GM20431 (cell line): ENCODE measurements around the gene SLC35A4.
"Not testable (repeated sequence)": the region's sequence is repeated elsewhere in the genome, so short reads cannot be mapped to it uniquely, and the experiment has no call there.

Experiments
- in situ Hi-C: fragments of 300-500 bp; cut with MseI, MboI; formaldehyde crosslinking; loops from one replicate; pipeline ENCODE4 v1.15.0; 2020; ENCODE audit warnings: low sequenced_read_pairs; ENCODE audit not compliant: unreplicated experiment

Gene SLC35A4

DNA sequence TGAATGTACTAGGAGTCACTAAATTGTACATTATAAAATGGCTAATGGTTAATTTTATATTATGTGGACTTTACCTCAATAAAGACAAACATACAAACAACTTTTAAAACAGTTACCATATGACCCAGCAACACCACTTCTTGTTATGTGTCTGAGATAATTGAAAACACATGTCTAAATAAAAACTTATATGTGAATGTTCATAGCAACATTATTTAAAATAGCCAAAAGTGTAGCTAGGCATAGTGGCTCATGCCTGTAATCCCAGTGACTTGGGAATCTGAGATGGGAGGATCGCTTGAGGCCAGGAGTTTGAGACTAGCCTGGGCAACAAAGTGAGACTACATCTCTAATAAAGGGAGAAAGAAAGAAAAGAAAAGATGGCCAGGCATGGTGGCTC lies 22.9 kb downstream of the SLC35A4 start:
- in situ Hi-C loops = no loop called here

- in situ Hi-C loops = no loop called here
These were observed 23.9 kb downstream of the SLC35A4 start for GRCh38 chr5:140588311-140589070.

GRCh38 chr5:140590861-140591260 lies 26.2 kb downstream of the SLC35A4 start:
- in situ Hi-C loops = no loop called here

- in situ Hi-C loops = no loop called here
These were observed 27.2 kb downstream of the SLC35A4 start for GRCh38 chr5:140591747-140592372.

DNA sequence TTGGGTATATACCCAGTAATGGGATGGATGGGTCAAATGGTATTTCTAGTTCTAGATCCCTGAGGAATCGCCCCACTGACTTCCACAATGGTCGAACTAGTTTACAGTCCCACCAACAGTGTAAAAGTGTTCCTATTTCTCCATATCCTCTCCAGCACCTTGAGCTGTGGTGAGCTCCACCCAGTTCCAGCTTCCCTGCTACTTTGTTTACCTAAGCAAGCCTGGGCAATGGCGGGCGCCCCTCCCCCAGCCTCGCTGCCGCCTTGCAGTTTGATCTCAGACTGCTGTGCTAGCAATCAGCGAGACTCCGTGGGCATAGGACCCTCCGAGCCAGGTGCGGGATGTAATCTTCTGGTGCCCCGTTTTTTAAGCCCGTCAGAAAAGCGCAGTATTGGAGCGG lies 28.4 kb downstream of the SLC35A4 start:
- in situ Hi-C loops = not testable (repeated sequence)

- in situ Hi-C loops = no loop called here
These were observed 29.5 kb downstream of the SLC35A4 start for GRCh38 chr5:140594169-140594568.

DNA sequence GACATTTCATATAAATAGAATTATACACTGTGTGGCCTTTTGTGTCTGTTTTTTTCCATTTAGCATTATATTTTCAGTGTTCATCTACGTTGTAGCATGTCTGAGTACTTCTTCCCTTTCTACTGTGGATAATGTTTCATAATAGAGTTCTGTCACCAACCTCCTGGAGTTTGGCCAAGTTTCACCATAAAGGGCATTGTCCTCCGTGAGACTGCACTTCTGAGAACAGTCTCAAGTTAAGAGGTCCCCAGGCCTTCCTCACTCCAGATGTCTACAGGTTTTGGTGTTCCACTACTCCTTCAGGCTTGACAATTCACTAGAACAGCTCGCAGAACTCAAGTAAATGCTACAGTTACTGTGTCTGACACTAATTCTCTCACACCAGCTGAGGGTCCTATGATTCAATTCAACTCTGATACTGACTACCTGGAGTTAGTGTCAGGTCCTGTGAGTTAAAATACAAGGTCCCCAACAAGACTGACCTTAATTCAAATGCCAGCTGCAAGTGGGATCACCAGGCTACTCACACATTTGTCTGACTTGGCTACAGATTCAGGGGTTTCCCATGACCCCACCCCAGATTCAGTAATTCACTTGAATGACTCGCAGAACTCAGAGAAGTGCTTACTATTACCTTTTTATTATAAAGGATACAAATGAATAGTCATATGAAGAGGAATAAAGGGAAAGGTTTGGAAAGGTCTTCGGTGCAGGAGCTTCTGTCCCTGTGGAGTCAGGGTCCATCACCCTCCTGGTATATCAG lies 31.1 kb downstream of the SLC35A4 start:
- in situ Hi-C loops = no loop called here

- in situ Hi-C loops = no loop called here
These were observed 31.7 kb downstream of the SLC35A4 start for GRCh38 chr5:140596321-140596741.

DNA sequence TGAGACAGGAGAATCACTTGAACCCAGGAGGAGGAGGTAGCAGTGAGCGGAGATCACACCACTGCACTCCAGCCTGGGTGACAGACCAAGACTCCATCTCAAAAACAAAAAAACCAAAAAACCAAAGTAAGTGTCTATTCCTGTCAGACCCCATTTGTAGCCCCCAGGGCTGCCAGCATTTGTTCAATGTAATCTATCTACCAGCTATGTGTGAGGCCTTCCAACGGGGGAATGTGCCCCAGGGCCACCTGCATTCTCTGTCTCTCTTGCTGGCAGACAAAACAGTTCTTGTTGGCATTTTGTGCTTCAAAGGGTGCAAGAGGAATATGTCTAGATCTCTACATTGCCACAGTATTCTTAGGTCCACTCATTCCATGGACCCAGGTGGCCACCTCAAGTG lies 34.2 kb downstream of the SLC35A4 start:
- in situ Hi-C loops = no loop called here

- in situ Hi-C loops = no loop called here
These were observed 35.5 kb downstream of the SLC35A4 start for GRCh38 chr5:140600096-140600495.

- in situ Hi-C loops = no loop called here
These were observed 37.5 kb downstream of the SLC35A4 start for GRCh38 chr5:140602147-140602546.

DNA sequence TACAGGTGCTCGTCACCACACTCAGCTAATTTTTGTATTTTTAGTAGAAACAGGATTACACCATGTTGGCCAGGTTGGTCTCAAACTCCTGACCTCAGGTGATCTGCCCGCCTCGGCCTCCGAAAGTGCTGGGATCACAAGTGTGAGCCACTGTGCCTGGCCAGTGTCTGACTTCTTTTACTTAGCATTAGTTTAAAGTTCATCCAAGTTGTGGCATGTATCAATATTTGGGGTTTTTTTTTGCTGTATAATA lies 38.7 kb downstream of the SLC35A4 start:
- in situ Hi-C loops = not testable (repeated sequence)

- in situ Hi-C loops = no loop called here
These were observed 39.1 kb downstream of the SLC35A4 start for GRCh38 chr5:140603734-140604133.

GRCh38 chr5:140605879-140606278 lies 41.3 kb downstream of the SLC35A4 start:
- in situ Hi-C loops = no loop called here

- in situ Hi-C loops = no loop called here
These were observed 42.4 kb downstream of the SLC35A4 start for GRCh38 chr5:140607031-140607430.

DNA sequence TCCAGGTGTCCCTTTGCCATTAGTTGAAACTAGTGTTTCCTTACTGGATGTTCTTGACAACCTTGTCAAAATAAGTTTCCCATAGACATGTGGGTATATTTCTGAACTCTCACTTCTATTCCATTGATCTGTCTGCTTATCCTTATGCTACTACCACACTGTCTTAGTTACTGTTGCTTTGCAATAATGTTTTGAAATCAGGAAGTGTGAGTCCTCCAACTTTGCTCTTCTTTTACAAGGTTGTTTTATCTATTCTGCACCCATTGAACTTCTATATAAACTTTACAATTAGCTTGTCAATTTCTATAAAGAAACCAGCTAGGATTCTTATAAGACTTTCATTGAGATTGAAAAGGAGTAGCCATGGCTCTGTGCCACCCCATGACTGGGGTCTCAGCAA lies 44.1 kb downstream of the SLC35A4 start:
- in situ Hi-C loops = no loop called here

DNA sequence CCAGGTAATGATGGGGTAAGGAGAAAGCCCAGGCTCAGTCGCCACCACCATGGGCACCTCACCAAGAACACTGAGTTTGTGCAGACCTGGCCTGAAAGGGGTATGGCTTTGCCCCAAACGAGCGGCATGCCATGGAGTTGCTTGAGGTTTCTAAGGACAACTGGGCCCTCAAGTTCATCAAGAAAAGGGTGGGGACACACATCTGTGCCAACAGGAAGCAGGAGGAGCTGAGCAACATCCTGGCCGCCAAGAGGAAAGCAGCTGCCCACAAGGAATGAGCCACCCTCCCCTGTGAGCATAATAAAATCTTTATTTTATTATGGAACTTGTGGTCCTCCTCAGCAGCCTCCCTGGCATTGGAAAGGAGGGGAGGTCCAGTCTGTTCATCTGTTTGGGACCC lies 44.5 kb downstream of the SLC35A4 start:
- in situ Hi-C loops = no loop called here

DNA sequence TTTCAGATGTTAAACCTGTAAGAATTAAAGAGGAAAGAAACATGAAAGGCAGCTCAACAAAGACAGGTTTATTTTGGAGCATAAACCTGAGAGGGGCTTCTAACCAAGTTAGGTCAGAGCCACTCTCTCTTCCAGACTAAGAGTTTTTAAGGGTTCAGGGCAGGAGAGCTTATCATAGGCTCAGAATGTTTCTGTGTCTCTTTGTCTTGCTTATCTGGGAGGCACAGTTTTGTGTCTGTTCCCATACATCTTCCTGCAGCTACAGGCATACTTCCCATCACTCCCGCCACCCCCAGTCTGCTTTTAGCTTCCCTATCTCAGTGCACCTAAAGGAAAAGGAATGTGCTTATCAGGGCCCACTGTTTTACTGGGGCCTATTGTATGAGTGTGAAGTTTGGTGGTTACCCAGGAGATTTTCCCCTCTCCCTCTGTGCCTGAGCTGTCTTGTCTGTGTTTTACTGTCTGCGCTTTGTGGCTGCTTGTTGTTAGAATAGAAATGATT lies 46.4 kb downstream of the SLC35A4 start:
- in situ Hi-C loops = no loop called here
